ENCODE data around the gene GRID1. TPM values are rescaled to one million over a fixed set of nuclear protein-coding genes. Genes with fewer than 3 reads are reported as not detected.
A peak's percentile ranks its signal among the peaks of the same experiment; 100 is the strongest.

GRID1 gene
- total and polyA plus RNA-seq, 10 of the 15 experiments (the other 5 are each of a cell fraction or from before 2014, with no cell fraction given): 0.04 to 0.62 (median 0.08) TPM; not detected in 5

GRCh38 chr10:86402283-86402941 is 35.8 kb upstream of the GRID1 start:
- CTCF ChIA-PET: interaction anchor here (0.9 to 5.7 kb wide), 7 partner anchors 10 to 182 kb away, joined by 3 to 77 read pairs (median 15); no protein-coding TSS in a partner anchor
- no TSS peak for BruUV-seq (replicated peaks)
- in situ Hi-C loops (cut with MboI): no loop called here

GRCh38 chr10:86401588-86402282 is 35.1 kb upstream of the GRID1 start:
- Histone ChIP-seq H3K4me2 (ENCODE audit: control insufficient read depth, insufficient read depth) (peak overlapping the region; percentile 90), H3K4me1 (ENCODE audit: control insufficient read depth, insufficient read depth, low read length) (peaks cover 10% of the 10 kb centered on the region), H3K27ac (ENCODE audit: control insufficient read depth, insufficient read depth) (peak overlapping the region; percentile 84), H4K20me1 (ENCODE audit: control insufficient read depth, insufficient read depth) (no peaks in the 10 kb centered on the region), H3K4me3 (peak overlapping the region; percentile 75), H3K27me3 (replicated peaks in 1 of 2; ENCODE audit: control insufficient read depth in 2 of 2, insufficient read depth in 2 of 2, low read length in 1 of 2) (no peaks in the 10 kb centered on the region), H3K79me2 (ENCODE audit: control insufficient read depth, insufficient read depth, low read length) (peaks cover 14% of the 10 kb centered on the region), H3K9me3 (replicated peaks; ENCODE audit: control insufficient read depth, insufficient read depth, low read length) (no peaks in the 10 kb centered on the region), H2AFZ (ENCODE audit: control insufficient read depth, low read depth, low read length) (peak overlapping the region; percentile 85), H3K9ac (ENCODE audit: control insufficient read depth, insufficient read depth, low read length) (peak overlapping the region; percentile 87), H3K36me3 (ENCODE audit: control insufficient read depth in 2 of 2, insufficient read depth in 2 of 2, low read length in 1 of 2) (no peaks in the 10 kb centered on the region)
- FAIRE-seq (no peak), ATAC-seq (peak; percentile 10), DNase-seq (ENCODE audit: low read depth, low spot score) (no peak)
- BruUV-seq (replicated peaks): no TSS peak
- ChIA-PET RAD21 (ENCODE audit: unreplicated experiment) (interaction anchor here (0.8 to 5.6 kb wide), 12 partner anchors 11 to 241 kb away, joined by 4 to 155 read pairs (median 10); partner anchors contain the start of gene WAPL), POLR2A (interaction anchor here (0.7 to 5.7 kb wide), 6 partner anchors 10 to 241 kb away, joined by 3 to 110 read pairs (median 12); no protein-coding TSS in a partner anchor), SMC1A (ENCODE audit: uncharacterized antibody, unreplicated experiment) (interaction anchor here (0.6 to 9.9 kb wide), 12 partner anchors 9 to 1116 kb away, joined by 3 to 129 read pairs (median 5); no protein-coding TSS in a partner anchor), CTCF (interaction anchor here (0.7 to 5.7 kb wide), 9 partner anchors 10 to 533 kb away, joined by 3 to 77 read pairs (median 11); no protein-coding TSS in a partner anchor)
- WGBS (ENCODE audit: insufficient coverage, insufficient replicate concordance, low lambda C conversion rate, missing lambda C conversion rate): 23% methylated on average over 25 of the region's 27 CpGs
- in situ Hi-C loops (cut with MboI) (no loop called here), intact Hi-C loops (cut with micrococcal nuclease; ENCODE audit: unreplicated experiment) (no loop called here)
- TF ChIP-seq NFYA (IDR thresholded peaks at IDR 0.05; ENCODE audit: borderline replicate concordance, low read depth, low read length): no peak
- no peak for TF ChIP-seq RELB (IDR thresholded peaks at IDR 0.05; ENCODE audit: low read depth)
- TF ChIP-seq NFYB (IDR thresholded peaks at IDR 0.05; ENCODE audit: insufficient read depth, low read depth, low read length): no peak
- no peak for TF ChIP-seq CEBPZ (IDR thresholded peaks at IDR 0.05; ENCODE audit: low read depth, low read length)

More at GRCh38 chr10:86402283-86402941, 35.8 kb upstream of the GRID1 start:
- SMC1A ChIA-PET (ENCODE audit: uncharacterized antibody, unreplicated experiment): interaction anchor here (0.8 to 9.9 kb wide), 7 partner anchors 10 to 185 kb away, joined by 3 to 129 read pairs (median 6); no protein-coding TSS in a partner anchor
- H3K4me1 ChIP-seq (ENCODE audit: control insufficient read depth, insufficient read depth, low read length): peaks cover 10% of the 10 kb centered on the region
- H3K27me3 ChIP-seq (replicated peaks in 1 of 2; ENCODE audit: control insufficient read depth in 2 of 2, insufficient read depth in 2 of 2, low read length in 1 of 2): no peaks in the 10 kb centered on the region
- FAIRE-seq: no peak
- 0 out of 2 replicates have a peak overlapping the region, but pooled peaks have one; percentile 29 for H3K4me2 ChIP-seq (ENCODE audit: control insufficient read depth, insufficient read depth)
- peak; percentile 50; the same call in 1 of the 2 replicates for TF ChIP-seq POLR2AphosphoS5 (IDR thresholded peaks at IDR 0.05; ENCODE audit: low read length)
- no peak for TF ChIP-seq ZNF24 (IDR thresholded peaks at IDR 0.05)
- TF ChIP-seq CEBPB (IDR thresholded peaks at IDR 0.05; ENCODE audit: borderline replicate concordance in 1 of 2, low read depth in 2 of 2, low read length in 2 of 2): no peak
- no peak overlapping the region for H3K27ac ChIP-seq (ENCODE audit: control insufficient read depth, insufficient read depth)
- peaks cover 14% of the 10 kb centered on the region for H3K79me2 ChIP-seq (ENCODE audit: control insufficient read depth, insufficient read depth, low read length)
- DNase-seq (ENCODE audit: low read depth, low spot score): no peak
- H4K20me1 ChIP-seq (ENCODE audit: control insufficient read depth, insufficient read depth): no peaks in the 10 kb centered on the region
- 73% methylated on average over 18 of the region's 18 CpGs for WGBS (ENCODE audit: insufficient coverage, insufficient replicate concordance, low lambda C conversion rate, missing lambda C conversion rate)
- POLR2A ChIA-PET: interaction anchor here (0.7 to 5.7 kb wide), 6 partner anchors 10 to 241 kb away, joined by 3 to 110 read pairs (median 3); partner anchors contain the start of gene WAPL
- H2AFZ ChIP-seq (ENCODE audit: control insufficient read depth, low read depth, low read length): no peak overlapping the region
- intact Hi-C loops (cut with micrococcal nuclease; ENCODE audit: unreplicated experiment): no loop called here
- ATAC-seq: no peak
- H3K9me3 ChIP-seq (replicated peaks; ENCODE audit: control insufficient read depth, insufficient read depth, low read length): no peaks in the 10 kb centered on the region
- RAD21 ChIA-PET (ENCODE audit: unreplicated experiment): interaction anchor here (1.2 to 5.6 kb wide), 6 partner anchors 11 to 182 kb away, joined by 4 to 155 read pairs (median 36); partner anchors contain the start of gene WAPL
- H3K9ac ChIP-seq (ENCODE audit: control insufficient read depth, insufficient read depth, low read length): no peak overlapping the region
- no peaks in the 10 kb centered on the region for H3K36me3 ChIP-seq (ENCODE audit: control insufficient read depth in 2 of 2, insufficient read depth in 2 of 2, low read length in 1 of 2)
- H3K4me3 ChIP-seq: peak overlapping the region; percentile 75
